Endothelial cell of umbilical vein (primary cell): ENCODE data around the gene MLX.

Experiments
- EZH2 ChIP-seq: IDR thresholded peaks from 2 replicates; pipeline ENCODE4 v1.6.1; 2012; ENCODE audit warnings: borderline replicate concordance, low read depth, mild to moderate bottlenecking, moderate library complexity, low read length, inconsistent platforms; ENCODE audit not compliant: severe bottlenecking
- GATA2 ChIP-seq: IDR thresholded peaks from 2 replicates; pipeline ENCODE4 v1.7.0; 2011; ENCODE audit warnings: low read depth, mild to moderate bottlenecking, moderate library complexity, mixed read lengths, low read length; ENCODE audit not compliant: insufficient read length, insufficient read depth
- MYC ChIP-seq: IDR thresholded peaks from one replicate; pipeline ENCODE4 v1.6.1; 2011; ENCODE audit warnings: mild to moderate bottlenecking, low read depth, low read length
- POLR2A ChIP-seq: IDR thresholded peaks from 2 replicates; pipeline ENCODE4 v1.6.1; 2012; ENCODE audit warnings: low read depth, mild to moderate bottlenecking, control low read depth, low read length
- POLR2AphosphoS5 ChIP-seq: IDR thresholded peaks from 2 replicates; pipeline ENCODE4 v1.6.1; 2012; ENCODE audit warnings: low read depth, mild to moderate bottlenecking, control low read depth, low read length, moderate library complexity; ENCODE audit not compliant: insufficient read depth
- TF ChIP-seq, protein P1 (sequence below), 2 donors: IDR thresholded peaks; 1 replicate in 1 of 2; 2 replicates in 1 of 2; pipeline ENCODE4 v1.5.1; 2011; ENCODE audit warnings: low read length in 2 of 2, mild to moderate bottlenecking in 2 of 2, moderate library complexity in 2 of 2, control low read depth in 1 of 2, inconsistent platforms in 1 of 2, low read depth in 1 of 2; ENCODE audit not compliant: insufficient read depth in 1 of 2; ENCODE audit errors: extremely low read depth in 1 of 2
- TF ChIP-seq, protein P2 (sequence below): IDR thresholded peaks from 2 replicates; pipeline ENCODE4 v1.6.1; 2011; ENCODE audit not compliant: insufficient read depth, insufficient read length

DNA sequence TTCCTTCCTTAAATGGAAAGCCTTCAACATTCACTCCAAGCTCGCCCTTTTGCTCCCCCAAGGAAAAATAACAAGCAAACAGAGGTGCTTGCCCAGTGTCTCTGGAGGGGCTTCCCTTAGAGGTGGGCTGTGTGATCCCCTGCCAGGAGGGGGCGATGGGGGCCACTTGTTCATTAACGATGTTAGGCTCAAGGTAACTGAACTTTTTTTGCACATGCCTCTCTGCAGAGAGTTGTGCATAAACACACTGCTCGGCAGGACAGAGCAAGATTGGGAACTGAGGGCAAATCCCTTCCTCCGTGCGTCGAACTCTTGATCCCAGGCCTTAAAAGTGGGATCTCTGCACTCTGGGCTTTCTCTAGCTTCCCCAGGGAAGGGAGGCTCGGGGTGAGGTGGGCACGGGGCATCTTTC lies 46.4 kb upstream of the MLX start:
- TF ChIP-seq, protein P1, sequence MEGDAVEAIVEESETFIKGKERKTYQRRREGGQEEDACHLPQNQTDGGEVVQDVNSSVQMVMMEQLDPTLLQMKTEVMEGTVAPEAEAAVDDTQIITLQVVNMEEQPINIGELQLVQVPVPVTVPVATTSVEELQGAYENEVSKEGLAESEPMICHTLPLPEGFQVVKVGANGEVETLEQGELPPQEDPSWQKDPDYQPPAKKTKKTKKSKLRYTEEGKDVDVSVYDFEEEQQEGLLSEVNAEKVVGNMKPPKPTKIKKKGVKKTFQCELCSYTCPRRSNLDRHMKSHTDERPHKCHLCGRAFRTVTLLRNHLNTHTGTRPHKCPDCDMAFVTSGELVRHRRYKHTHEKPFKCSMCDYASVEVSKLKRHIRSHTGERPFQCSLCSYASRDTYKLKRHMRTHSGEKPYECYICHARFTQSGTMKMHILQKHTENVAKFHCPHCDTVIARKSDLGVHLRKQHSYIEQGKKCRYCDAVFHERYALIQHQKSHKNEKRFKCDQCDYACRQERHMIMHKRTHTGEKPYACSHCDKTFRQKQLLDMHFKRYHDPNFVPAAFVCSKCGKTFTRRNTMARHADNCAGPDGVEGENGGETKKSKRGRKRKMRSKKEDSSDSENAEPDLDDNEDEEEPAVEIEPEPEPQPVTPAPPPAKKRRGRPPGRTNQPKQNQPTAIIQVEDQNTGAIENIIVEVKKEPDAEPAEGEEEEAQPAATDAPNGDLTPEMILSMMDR (IDR thresholded peaks at IDR 0.05; ENCODE audit: extremely low read depth in 1 of 2, insufficient read depth in 1 of 2, low read depth in 1 of 2, low read length in 2 of 2), result peak; percentile 24 to 48
- TF ChIP-seq EZH2, result no peak
- no peak for TF ChIP-seq POLR2AphosphoS5
- no peak for TF ChIP-seq POLR2A
- TF ChIP-seq MYC, result no peak
- TF ChIP-seq, protein P2, sequence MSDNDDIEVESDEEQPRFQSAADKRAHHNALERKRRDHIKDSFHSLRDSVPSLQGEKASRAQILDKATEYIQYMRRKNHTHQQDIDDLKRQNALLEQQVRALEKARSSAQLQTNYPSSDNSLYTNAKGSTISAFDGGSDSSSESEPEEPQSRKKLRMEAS, result no peak
- TF ChIP-seq GATA2, result no peak
